Activated B cell treated with CpG ODN at 0.5 μM for 24 hours (primary cell): Measurements from ENCODE around the gene ADAMTS12. TPM values are rescaled to one million over a fixed set of nuclear protein-coding genes. Genes with fewer than 3 reads are reported as not detected.

Source experiments
- ATAC-seq: fragments of 200-7000 bp; cut with Tn5 transposase; one replicate; pipeline ENCODE4 v1.10.0; 2021; ENCODE audit warnings: low read depth, mild to moderate bottlenecking, moderate library complexity
- CTCF ChIA-PET: fragments of 350-600 bp; sonication (Branson Sonifier 250); formaldehyde crosslinking; loops from one replicate; lab custom pipeline; 2021; ENCODE audit warnings: antibody characterized with exemption; lab: Charles Lee
- POLR2A ChIA-PET: fragments of 350-600 bp; sonication (Branson Sonifier 250); formaldehyde crosslinking; loops from one replicate; lab custom pipeline; 2021; ENCODE audit warnings: antibody characterized with exemption; lab: Charles Lee
- DNase-seq: peaks from one replicate; pipeline ENCODE4 v3.0.0; 2022
- H3K27ac Mint-ChIP-seq: one replicate; pipeline ENCODE4 v1.8.0; 2020; ENCODE audit warnings: mixed read lengths
- H3K27me3 Mint-ChIP-seq: one replicate; pipeline ENCODE4 v1.8.0; 2021; ENCODE audit warnings: mixed read lengths
- H3K36me3 Mint-ChIP-seq: one replicate; pipeline ENCODE4 v1.8.0; 2021; ENCODE audit warnings: low read depth, mixed read lengths
- H3K4me1 Mint-ChIP-seq: one replicate; pipeline ENCODE4 v1.8.0; 2021; ENCODE audit warnings: mixed read lengths
- H3K4me3 Mint-ChIP-seq: one replicate; pipeline ENCODE4 v1.8.0; 2020; ENCODE audit warnings: mild to moderate bottlenecking, mixed read lengths
- H3K9me3 Mint-ChIP-seq: one replicate; pipeline ENCODE4 v1.8.0; 2020; ENCODE audit warnings: mixed read lengths
- intact Hi-C: fragments of 100-400 bp; cut with micrococcal nuclease; formaldehyde crosslinking; loops from one replicate; pipeline ENCODE4 v1.15.1; 2024
- total RNA-seq: library from RNA; stranded (reverse); gene quantifications from 2 replicates; pipeline ENCODE4 v1.2.3, GENCODE V29; 2022
- TF ChIP-seq, protein P1 (sequence below): fragments of 200-600 bp; IDR thresholded peaks from one replicate; pipeline ENCODE4 v1.8.0; 2022; ENCODE audit warnings: antibody characterized with exemption, mild to moderate bottlenecking

Gene ADAMTS12, protein sequence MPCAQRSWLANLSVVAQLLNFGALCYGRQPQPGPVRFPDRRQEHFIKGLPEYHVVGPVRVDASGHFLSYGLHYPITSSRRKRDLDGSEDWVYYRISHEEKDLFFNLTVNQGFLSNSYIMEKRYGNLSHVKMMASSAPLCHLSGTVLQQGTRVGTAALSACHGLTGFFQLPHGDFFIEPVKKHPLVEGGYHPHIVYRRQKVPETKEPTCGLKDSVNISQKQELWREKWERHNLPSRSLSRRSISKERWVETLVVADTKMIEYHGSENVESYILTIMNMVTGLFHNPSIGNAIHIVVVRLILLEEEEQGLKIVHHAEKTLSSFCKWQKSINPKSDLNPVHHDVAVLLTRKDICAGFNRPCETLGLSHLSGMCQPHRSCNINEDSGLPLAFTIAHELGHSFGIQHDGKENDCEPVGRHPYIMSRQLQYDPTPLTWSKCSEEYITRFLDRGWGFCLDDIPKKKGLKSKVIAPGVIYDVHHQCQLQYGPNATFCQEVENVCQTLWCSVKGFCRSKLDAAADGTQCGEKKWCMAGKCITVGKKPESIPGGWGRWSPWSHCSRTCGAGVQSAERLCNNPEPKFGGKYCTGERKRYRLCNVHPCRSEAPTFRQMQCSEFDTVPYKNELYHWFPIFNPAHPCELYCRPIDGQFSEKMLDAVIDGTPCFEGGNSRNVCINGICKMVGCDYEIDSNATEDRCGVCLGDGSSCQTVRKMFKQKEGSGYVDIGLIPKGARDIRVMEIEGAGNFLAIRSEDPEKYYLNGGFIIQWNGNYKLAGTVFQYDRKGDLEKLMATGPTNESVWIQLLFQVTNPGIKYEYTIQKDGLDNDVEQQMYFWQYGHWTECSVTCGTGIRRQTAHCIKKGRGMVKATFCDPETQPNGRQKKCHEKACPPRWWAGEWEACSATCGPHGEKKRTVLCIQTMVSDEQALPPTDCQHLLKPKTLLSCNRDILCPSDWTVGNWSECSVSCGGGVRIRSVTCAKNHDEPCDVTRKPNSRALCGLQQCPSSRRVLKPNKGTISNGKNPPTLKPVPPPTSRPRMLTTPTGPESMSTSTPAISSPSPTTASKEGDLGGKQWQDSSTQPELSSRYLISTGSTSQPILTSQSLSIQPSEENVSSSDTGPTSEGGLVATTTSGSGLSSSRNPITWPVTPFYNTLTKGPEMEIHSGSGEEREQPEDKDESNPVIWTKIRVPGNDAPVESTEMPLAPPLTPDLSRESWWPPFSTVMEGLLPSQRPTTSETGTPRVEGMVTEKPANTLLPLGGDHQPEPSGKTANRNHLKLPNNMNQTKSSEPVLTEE (N-terminal part only)
- not detected in 2 replicates for total RNA-seq

- Mint-ChIP-seq H3K36me3 (no peaks in the 10 kb centered on the region), H3K27me3 (peaks cover 52% of the 10 kb centered on the region), H3K9me3 (peaks cover 2% of the 10 kb centered on the region), H3K4me3 (no peak within 1 kb of the TSS), H3K4me1 (peaks cover 5% of the 10 kb centered on the region), H3K27ac (no peak within 1 kb of the TSS)
- ChIA-PET POLR2A (no interaction called here), CTCF (no interaction called here)
- DNase-seq (no peak), ATAC-seq (no peak)
- intact Hi-C loops, result no loop called here
- TF ChIP-seq, protein P1, sequence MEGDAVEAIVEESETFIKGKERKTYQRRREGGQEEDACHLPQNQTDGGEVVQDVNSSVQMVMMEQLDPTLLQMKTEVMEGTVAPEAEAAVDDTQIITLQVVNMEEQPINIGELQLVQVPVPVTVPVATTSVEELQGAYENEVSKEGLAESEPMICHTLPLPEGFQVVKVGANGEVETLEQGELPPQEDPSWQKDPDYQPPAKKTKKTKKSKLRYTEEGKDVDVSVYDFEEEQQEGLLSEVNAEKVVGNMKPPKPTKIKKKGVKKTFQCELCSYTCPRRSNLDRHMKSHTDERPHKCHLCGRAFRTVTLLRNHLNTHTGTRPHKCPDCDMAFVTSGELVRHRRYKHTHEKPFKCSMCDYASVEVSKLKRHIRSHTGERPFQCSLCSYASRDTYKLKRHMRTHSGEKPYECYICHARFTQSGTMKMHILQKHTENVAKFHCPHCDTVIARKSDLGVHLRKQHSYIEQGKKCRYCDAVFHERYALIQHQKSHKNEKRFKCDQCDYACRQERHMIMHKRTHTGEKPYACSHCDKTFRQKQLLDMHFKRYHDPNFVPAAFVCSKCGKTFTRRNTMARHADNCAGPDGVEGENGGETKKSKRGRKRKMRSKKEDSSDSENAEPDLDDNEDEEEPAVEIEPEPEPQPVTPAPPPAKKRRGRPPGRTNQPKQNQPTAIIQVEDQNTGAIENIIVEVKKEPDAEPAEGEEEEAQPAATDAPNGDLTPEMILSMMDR, result no peak
These were observed at the start of gene ADAMTS12 for GRCh38 chr5:33891788-33892619. Gene ADAMTS12 (minus strand): TSS chr5:33891990. CDS start chr5:33891856, 134 bp downstream.

- ATAC-seq (no peak), DNase-seq (no peak)
- no peaks in the 10 kb centered on the region for H3K4me1 Mint-ChIP-seq
- CTCF ChIA-PET, result no interaction called here
- TF ChIP-seq, protein P1, result no peak
- no peaks in the 10 kb centered on the region for H3K9me3 Mint-ChIP-seq
- no peaks in the 10 kb centered on the region for H3K36me3 Mint-ChIP-seq
- intact Hi-C loops, result no loop called here
- H3K27me3 Mint-ChIP-seq, result peaks cover 50% of the 10 kb centered on the region
- POLR2A ChIA-PET, result no interaction called here
- H3K27ac Mint-ChIP-seq, result no peak overlapping the region
- no peak overlapping the region for H3K4me3 Mint-ChIP-seq
These were observed 49.3 kb upstream of the ADAMTS12 start for GRCh38 chr5:33941090-33941489.

DNA sequence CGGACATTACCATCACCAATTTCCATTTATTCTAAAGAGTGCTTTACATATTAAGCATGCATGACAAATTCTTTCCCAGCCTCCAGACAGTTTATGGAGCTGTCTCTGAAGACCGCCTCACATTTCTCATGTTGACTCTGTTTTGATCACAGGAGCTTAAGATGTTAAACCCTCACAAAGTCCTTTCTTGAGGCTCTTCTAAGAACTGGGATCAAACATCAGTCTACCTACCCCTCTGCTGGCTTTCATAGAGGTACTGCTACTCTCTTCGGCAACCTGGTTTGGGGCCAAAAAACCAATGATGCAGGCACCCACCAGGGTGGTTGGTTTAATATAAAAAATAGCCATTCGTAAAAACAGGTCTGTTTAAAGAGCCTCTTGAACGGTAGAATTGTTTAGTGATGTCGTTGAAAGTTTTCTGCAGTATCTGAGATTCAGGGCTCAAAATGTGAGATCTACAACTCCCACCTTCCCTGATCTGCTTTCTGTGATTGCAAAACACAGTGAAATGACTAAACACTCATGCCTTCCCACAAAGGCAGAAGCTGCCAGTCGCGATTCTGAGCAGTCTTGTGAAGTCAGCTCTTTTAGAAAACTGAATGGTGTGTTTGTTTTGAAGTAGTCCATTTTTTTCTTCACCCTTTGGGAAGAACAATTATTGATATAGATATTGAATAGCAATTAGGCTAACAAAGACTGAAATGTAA, 47.9 kb upstream of the ADAMTS12 start:
- DNase-seq, result no peak
- no peaks in the 10 kb centered on the region for H3K36me3 Mint-ChIP-seq
- H3K4me3 Mint-ChIP-seq, result no peak overlapping the region
- H3K9me3 Mint-ChIP-seq, result no peaks in the 10 kb centered on the region
- peaks cover 50% of the 10 kb centered on the region for H3K27me3 Mint-ChIP-seq
- TF ChIP-seq, protein P1, result no peak
- intact Hi-C loops, result no loop called here
- H3K27ac Mint-ChIP-seq, result no peak overlapping the region
- ChIA-PET POLR2A (no interaction called here), CTCF (interaction anchor here (1.1 kb wide), 1 partner anchor 351 kb away, joined by 3 read pairs; no protein-coding TSS in a partner anchor)
- peaks cover under 1% of the 10 kb centered on the region for H3K4me1 Mint-ChIP-seq
- no peak for ATAC-seq

GRCh38 chr5:33938881-33939280, 47.1 kb upstream of the ADAMTS12 start:
- POLR2A ChIA-PET, result no interaction called here
- no peak for DNase-seq
- Mint-ChIP-seq H3K36me3 (no peaks in the 10 kb centered on the region), H3K4me3 (no peak overlapping the region), H3K4me1 (peaks cover 8% of the 10 kb centered on the region), H3K27me3 (peaks cover 50% of the 10 kb centered on the region), H3K27ac (no peak overlapping the region), H3K9me3 (no peaks in the 10 kb centered on the region)
- TF ChIP-seq, protein P1, result no peak
- intact Hi-C loops, result no loop called here
- ATAC-seq, result no peak
- CTCF ChIA-PET, result interaction anchor here (1.1 kb wide), 1 partner anchor 350 kb away, joined by 3 read pairs; no protein-coding TSS in a partner anchor
